Neural progenitor cell (in vitro differentiated cells): ENCODE results near the gene NDUFS6. TPM values are rescaled to one million over a fixed set of nuclear protein-coding genes. Genes with fewer than 3 reads are reported as not detected.

ENCODE experiments used
- DNase-seq: peaks from one replicate; pipeline ENCODE4 v3.0.0-alpha.2; 2016; ENCODE audit warnings: low spot score
- H2AFZ ChIP-seq: fragments of 200-600 bp; sonication (generic); replicated peaks from 2 replicates; pipeline ENCODE4 v1.6.1; 2016; ENCODE audit warnings: antibody characterized with exemption
- H3F3A ChIP-seq: fragments of 200-600 bp; sonication (generic); 2 replicates; pipeline ENCODE4 v1.6.1; 2016; ENCODE audit warnings: antibody characterized with exemption, low read depth
- H3K27ac ChIP-seq: fragments of 200-600 bp; sonication (generic); 2 replicates; pipeline ENCODE4 v1.5.1; 2016; ENCODE audit warnings: mild to moderate bottlenecking
- H3K27me3 ChIP-seq: fragments of 200-600 bp; sonication (generic); 2 replicates; pipeline ENCODE4 v1.6.1; 2016; ENCODE audit warnings: mild to moderate bottlenecking, moderate library complexity
- H3K36me3 ChIP-seq: fragments of 200-600 bp; sonication (generic); 2 replicates; pipeline ENCODE4 v1.5.1; 2016
- H3K4me1 ChIP-seq: fragments of 200-600 bp; sonication (generic); 2 replicates; pipeline ENCODE4 v1.6.1; 2016; ENCODE audit warnings: mixed run types
- H3K4me2 ChIP-seq: fragments of 200-600 bp; sonication (generic); 2 replicates; pipeline ENCODE4 v1.6.1; 2016
- H3K4me3 ChIP-seq: fragments of 200-600 bp; sonication (generic); 2 replicates; pipeline ENCODE4 v1.5.1; 2016
- H3K79me2 ChIP-seq: fragments of 200-600 bp; sonication (generic); 2 replicates; pipeline ENCODE4 v1.6.1; 2016; ENCODE audit warnings: low read depth
- H3K9ac ChIP-seq: fragments of 200-600 bp; sonication (generic); 2 replicates; pipeline ENCODE4 v1.6.1; 2016
- H3K9me3 ChIP-seq: fragments of 200-600 bp; sonication (generic); 2 replicates; pipeline ENCODE4 v1.5.1; 2016; ENCODE audit warnings: low read depth
- H4K20me1 ChIP-seq: fragments of 200-600 bp; sonication (generic); 2 replicates; pipeline ENCODE4 v1.6.1; 2016; ENCODE audit warnings: low read depth
- H3K27ac Mint-ChIP-seq: 3 replicates; pipeline ENCODE4 v1.8.0; 2021; ENCODE audit warnings: mixed read lengths
- H3K27me3 Mint-ChIP-seq: 2 replicates; pipeline ENCODE4 v1.8.0; 2022; ENCODE audit warnings: low read depth, mild to moderate bottlenecking, inconsistent platforms, moderate library complexity, mixed read lengths; ENCODE audit not compliant: insufficient read depth
- H3K36me3 Mint-ChIP-seq: 3 replicates; pipeline ENCODE4 v1.8.0; 2021; ENCODE audit warnings: mixed read lengths
- H3K4me1 Mint-ChIP-seq: 3 replicates; pipeline ENCODE4 v1.8.0; 2021; ENCODE audit warnings: mixed read lengths
- H3K4me3 Mint-ChIP-seq: 3 replicates; pipeline ENCODE4 v1.8.0; 2021; ENCODE audit warnings: mild to moderate bottlenecking, moderate library complexity, mixed read lengths
- H3K9me3 Mint-ChIP-seq: 3 replicates; pipeline ENCODE4 v1.8.0; 2020; ENCODE audit warnings: mixed read lengths
- CTCF ChIP-seq: fragments of 200-600 bp; sonication (generic); IDR thresholded peaks from 2 replicates; pipeline ENCODE4 v1.5.1; 2017; ENCODE audit warnings: antibody characterized with exemption, mild to moderate bottlenecking
- EZH2 ChIP-seq: fragments of 200-600 bp; sonication (generic); IDR thresholded peaks from 2 replicates; pipeline ENCODE4 v1.6.1; 2017; ENCODE audit warnings: antibody characterized with exemption, mild to moderate bottlenecking, moderate library complexity
- EZH2phosphoT487 ChIP-seq: fragments of 200-600 bp; sonication (generic); IDR thresholded peaks from 2 replicates; pipeline ENCODE4 v1.6.1; 2017; ENCODE audit warnings: antibody characterized with exemption
- total RNA-seq: library from RNA; depleted of rRNA; stranded (reverse); fragments of >200 nt; gene quantifications from 2 replicates; pipeline ENCODE4 v1.2.3, GENCODE V29; 2015; ENCODE audit warnings: low replicate concordance

Gene NDUFS6
- total RNA-seq, 1 donor from 2014 or later, result 54.2 TPM

GRCh38 chr5:1856596-1857255, 55.5 kb downstream of the NDUFS6 start:
- peaks cover 41% of the 10 kb centered on the region for H3K27me3 ChIP-seq
- no peaks in the 10 kb centered on the region for H3K79me2 ChIP-seq
- no peak overlapping the region for H3K9ac ChIP-seq
- H3K27me3 Mint-ChIP-seq, result peaks cover 14% of the 10 kb centered on the region
- no peaks in the 10 kb centered on the region for H3K36me3 Mint-ChIP-seq
- no peak overlapping the region for H3K4me2 ChIP-seq
- H3K4me3 ChIP-seq, result no peak overlapping the region
- TF ChIP-seq CTCF (no peak), EZH2 (no peak), EZH2phosphoT487 (no peak)
- no peak overlapping the region for H2AFZ ChIP-seq
- H3K9me3 ChIP-seq, result no peaks in the 10 kb centered on the region
- H3K9me3 Mint-ChIP-seq, result no peaks in the 10 kb centered on the region
- no peaks in the 10 kb centered on the region for H3F3A ChIP-seq
- no peaks in the 10 kb centered on the region for H3K36me3 ChIP-seq
- no peak overlapping the region for H3K27ac ChIP-seq
- H3K4me1 Mint-ChIP-seq, result peaks cover 12% of the 10 kb centered on the region
- peaks cover 4% of the 10 kb centered on the region for H3K4me1 ChIP-seq
- DNase-seq, result no peak
- no peaks in the 10 kb centered on the region for H4K20me1 ChIP-seq
- H3K4me3 Mint-ChIP-seq, result no peak overlapping the region
- H3K27ac Mint-ChIP-seq, result no peak overlapping the region

- H4K20me1 ChIP-seq, result no peaks in the 10 kb centered on the region
- H3K4me2 ChIP-seq, result no peak overlapping the region
- no peak overlapping the region for H3K27ac ChIP-seq
- H3K27ac Mint-ChIP-seq, result peak overlapping the region; percentile 78
- no peak overlapping the region for H3K4me3 Mint-ChIP-seq
- peaks cover 8% of the 10 kb centered on the region for H3K4me1 Mint-ChIP-seq
- no peaks in the 10 kb centered on the region for H3K36me3 ChIP-seq
- H3K27me3 ChIP-seq, result peaks cover 36% of the 10 kb centered on the region
- H3K9me3 ChIP-seq, result no peaks in the 10 kb centered on the region
- TF ChIP-seq EZH2phosphoT487, result no peak
- TF ChIP-seq EZH2, result no peak
- no peak for TF ChIP-seq CTCF
- H3K9ac ChIP-seq, result no peak overlapping the region
- H3K79me2 ChIP-seq, result no peaks in the 10 kb centered on the region
- no peak overlapping the region for H2AFZ ChIP-seq
- no peak for DNase-seq
- H3F3A ChIP-seq, result no peaks in the 10 kb centered on the region
- H3K27me3 Mint-ChIP-seq, result peaks cover 15% of the 10 kb centered on the region
- no peak overlapping the region for H3K4me3 ChIP-seq
- H3K4me1 ChIP-seq, result no peaks in the 10 kb centered on the region
- H3K9me3 Mint-ChIP-seq, result no peaks in the 10 kb centered on the region
- H3K36me3 Mint-ChIP-seq, result no peaks in the 10 kb centered on the region
These were observed 56.0 kb downstream of the NDUFS6 start for GRCh38 chr5:1857256-1857600.

DNA sequence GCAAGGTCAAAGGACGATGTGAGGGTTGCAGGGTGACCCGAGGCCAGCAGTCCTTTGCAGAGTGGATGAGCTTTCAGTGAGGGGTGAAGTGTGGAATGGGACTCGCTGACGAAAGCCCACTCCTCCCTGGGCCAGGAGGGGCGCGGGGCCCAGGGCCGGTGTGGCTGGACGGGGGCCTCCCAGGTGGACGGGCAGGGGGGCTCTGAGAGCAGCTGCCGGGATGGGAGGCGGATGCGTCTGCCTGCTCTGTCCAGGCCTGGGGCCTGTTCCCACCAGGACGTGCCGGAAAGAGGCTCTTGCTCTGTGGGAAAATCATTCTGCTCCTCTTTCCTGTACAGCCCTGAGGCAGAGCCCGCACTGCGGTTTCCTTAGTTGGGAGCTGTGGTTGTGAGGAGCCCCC, 57.2 kb downstream of the NDUFS6 start:
- no peak overlapping the region for H3K4me3 ChIP-seq
- Mint-ChIP-seq H3K36me3 (no peaks in the 10 kb centered on the region), H3K27me3 (peaks cover 20% of the 10 kb centered on the region), H3K9me3 (no peaks in the 10 kb centered on the region), H3K4me3 (no peak overlapping the region), H3K27ac (no peak overlapping the region), H3K4me1 (peaks cover 17% of the 10 kb centered on the region)
- no peak for TF ChIP-seq CTCF
- TF ChIP-seq EZH2, result no peak
- no peak for TF ChIP-seq EZH2phosphoT487
- peaks cover 26% of the 10 kb centered on the region for H3K27me3 ChIP-seq
- no peak for DNase-seq
- no peak overlapping the region for H3K9ac ChIP-seq
- no peaks in the 10 kb centered on the region for H3K9me3 ChIP-seq
- no peaks in the 10 kb centered on the region for H4K20me1 ChIP-seq
- no peak overlapping the region for H3K27ac ChIP-seq
- no peak overlapping the region for H3K4me2 ChIP-seq
- no peaks in the 10 kb centered on the region for H3K36me3 ChIP-seq
- no peaks in the 10 kb centered on the region for H3K4me1 ChIP-seq
- H3K79me2 ChIP-seq, result no peaks in the 10 kb centered on the region
- H3F3A ChIP-seq, result no peaks in the 10 kb centered on the region
- no peak overlapping the region for H2AFZ ChIP-seq
